Chondrocyte (in vitro differentiated cells): ENCODE data around the gene CLEC2L. TPM values are rescaled to one million over a fixed set of nuclear protein-coding genes. Genes with fewer than 3 reads are reported as not detected.

Experiments used
- DNase-seq: peaks from one replicate; pipeline ENCODE4 v3.0.0; 2021; ENCODE audit warnings: mixed read lengths, low spot score
- H3K27ac Mint-ChIP-seq: one replicate; pipeline ENCODE4 v1.8.0; 2021; ENCODE audit warnings: mild to moderate bottlenecking, moderate library complexity, mixed read lengths; ENCODE audit not compliant: unreplicated experiment
- H3K27me3 Mint-ChIP-seq: 2 replicates; pipeline ENCODE4 v1.8.0; 2021; ENCODE audit warnings: low read depth, mixed read lengths
- H3K36me3 Mint-ChIP-seq: 2 replicates; pipeline ENCODE4 v1.8.0; 2021; ENCODE audit warnings: low read depth, mixed read lengths
- H3K4me1 Mint-ChIP-seq: 2 replicates; pipeline ENCODE4 v1.8.0; 2021; ENCODE audit warnings: low read depth, mild to moderate bottlenecking, mixed read lengths
- H3K4me3 Mint-ChIP-seq: one replicate; pipeline ENCODE4 v1.8.0; 2021; ENCODE audit warnings: mild to moderate bottlenecking, moderate library complexity, mixed read lengths; ENCODE audit not compliant: unreplicated experiment
- H3K9me3 Mint-ChIP-seq: 2 replicates; pipeline ENCODE4 v1.8.0; 2021; ENCODE audit warnings: low read depth, mixed read lengths
- CTCF ChIP-seq: fragments of 200-600 bp; sonication (generic); IDR thresholded peaks from 2 replicates; pipeline ENCODE4 v1.5.0; 2021; ENCODE audit warnings: antibody characterized with exemption, mild to moderate bottlenecking, moderate library complexity
- total RNA-seq: library from RNA; stranded (reverse); gene quantifications from 3 replicates; pipeline ENCODE4 v1.2.1, GENCODE V29; 2021

The CLEC2L gene
- total RNA-seq, 1 donor from 2014 or later: not detected

GRCh38 chr7:139576179-139576973 is 52.9 kb downstream of the CLEC2L start:
- peaks cover 32% of the 10 kb centered on the region for H3K36me3 Mint-ChIP-seq
- H3K27me3 Mint-ChIP-seq: no peaks in the 10 kb centered on the region
- no peak for DNase-seq
- TF ChIP-seq CTCF: no peak
- peak overlapping the region; percentile 8 for H3K27ac Mint-ChIP-seq
- no peaks in the 10 kb centered on the region for H3K4me1 Mint-ChIP-seq
- no peaks in the 10 kb centered on the region for H3K9me3 Mint-ChIP-seq
- H3K4me3 Mint-ChIP-seq: no peak overlapping the region

- peaks cover 40% of the 10 kb centered on the region for H3K36me3 Mint-ChIP-seq
- H3K4me1 Mint-ChIP-seq: no peaks in the 10 kb centered on the region
- H3K4me3 Mint-ChIP-seq: no peak overlapping the region
- H3K27ac Mint-ChIP-seq: no peak overlapping the region
- no peaks in the 10 kb centered on the region for H3K9me3 Mint-ChIP-seq
- DNase-seq: no peak
- no peaks in the 10 kb centered on the region for H3K27me3 Mint-ChIP-seq
- TF ChIP-seq CTCF: no peak
These were observed 57.0 kb downstream of the CLEC2L start for GRCh38 chr7:139580435-139580834.

GRCh38 chr7:139582130-139582650 is 58.7 kb downstream of the CLEC2L start:
- H3K4me3 Mint-ChIP-seq: no peak overlapping the region
- TF ChIP-seq CTCF: no peak
- no peak for DNase-seq
- H3K27me3 Mint-ChIP-seq: no peaks in the 10 kb centered on the region
- H3K9me3 Mint-ChIP-seq: no peaks in the 10 kb centered on the region
- H3K4me1 Mint-ChIP-seq: no peaks in the 10 kb centered on the region
- H3K36me3 Mint-ChIP-seq: peaks cover 42% of the 10 kb centered on the region
- no peak overlapping the region for H3K27ac Mint-ChIP-seq

- no peaks in the 10 kb centered on the region for H3K27me3 Mint-ChIP-seq
- no peaks in the 10 kb centered on the region for H3K4me1 Mint-ChIP-seq
- H3K27ac Mint-ChIP-seq: no peak overlapping the region
- no peak for TF ChIP-seq CTCF
- no peaks in the 10 kb centered on the region for H3K9me3 Mint-ChIP-seq
- H3K4me3 Mint-ChIP-seq: no peak overlapping the region
- DNase-seq: no peak
- H3K36me3 Mint-ChIP-seq: peaks cover 43% of the 10 kb centered on the region
These were observed 59.2 kb downstream of the CLEC2L start for GRCh38 chr7:139582671-139583155.

- Mint-ChIP-seq H3K36me3 (peaks cover 41% of the 10 kb centered on the region), H3K27ac (no peak overlapping the region), H3K4me3 (no peak overlapping the region), H3K9me3 (no peaks in the 10 kb centered on the region), H3K27me3 (no peaks in the 10 kb centered on the region), H3K4me1 (no peaks in the 10 kb centered on the region)
- no peak for DNase-seq
- no peak for TF ChIP-seq CTCF
These were observed 60.5 kb downstream of the CLEC2L start for GRCh38 chr7:139583826-139584553.
